K562 (cell line): ENCODE measurements around the gene RNLS. TPM values are rescaled to one million over a fixed set of nuclear protein-coding genes. Genes with fewer than 3 reads are reported as not detected.

Source experiments
- CEBPZ ChIP-seq: fragments of 150-350 bp; IDR thresholded peaks from 2 replicates; pipeline ENCODE4 v1.6.1; 2014; ENCODE audit warnings: low read depth, mild to moderate bottlenecking, low read length, borderline replicate concordance
- GMEB1 ChIP-seq: fragments of 250-450 bp; sonication (Bioruptor Pico); IDR thresholded peaks from 2 replicates; pipeline ENCODE4 v1.4.0; 2020; ENCODE audit warnings: mild to moderate bottlenecking
- RHOXF2B ChIP-seq: fragments of 250-450 bp; sonication (Bioruptor Pico); conservative IDR thresholded peaks from 2 replicates; pipeline ENCODE4 v1.5.1; 2021
- ZNF140 ChIP-seq: fragments of 250-450 bp; sonication (Bioruptor Pico); IDR thresholded peaks from 2 replicates; pipeline ENCODE4 v1.8.0; 2021; ENCODE audit warnings: moderate library complexity, mild to moderate bottlenecking, inconsistent platforms
- polyA plus RNA-seq, 8 experiments: library from polyadenylated mRNA; depleted of rRNA in 4 of 8; stranded (reverse) in 5 of 8; unstranded in 3 of 8; fragments of >200 nt; fragmentation: Nextera tagmentation in 2 of 8; fragmentation: Illumina TruSeq in 1 of 8; extraction: Ambion mirVana in 2 of 8; extraction: Trizol in 1 of 8; gene quantifications; 2 replicates each; pipeline versions ENCODE4 v1.2.1 to v1.2.3, GENCODE V29; 2011 to 2014; ENCODE audit warnings: inconsistent platforms in 1 of 8, missing spikeins in 1 of 8
- total RNA-seq, 7 experiments: library from RNA; depleted of rRNA in 6 of 7; stranded (reverse); fragments of >200 nt in 6 of 7; fragmentation: Illumina TruSeq in 2 of 7; extraction: Trizol in 2 of 7; gene quantifications; 2 replicates each; pipeline versions ENCODE4 v1.2.1 to v1.2.3, GENCODE V29; 2011 to 2021; ENCODE audit warnings: low replicate concordance in 1 of 7
- TF ChIP-seq, protein P1 (sequence below): fragments of 450-650 bp; IDR thresholded peaks from 2 replicates; pipeline ENCODE4 v1.6.1; 2017; ENCODE audit warnings: mild to moderate bottlenecking, moderate library complexity

Gene RNLS
- total and polyA plus RNA-seq, 9 of the 15 experiments (the other 6 are each of a cell fraction or from before 2014, with no cell fraction given), result 0.14 to 0.72 (median 0.41) TPM; not detected in 3

- TF ChIP-seq CEBPZ (no peak), ZNF140 (CRISPR knock-in tag) (no peak), RHOXF2B (no peak), GMEB1 (CRISPR knock-in tag) (no peak)
- TF ChIP-seq, protein P1, sequence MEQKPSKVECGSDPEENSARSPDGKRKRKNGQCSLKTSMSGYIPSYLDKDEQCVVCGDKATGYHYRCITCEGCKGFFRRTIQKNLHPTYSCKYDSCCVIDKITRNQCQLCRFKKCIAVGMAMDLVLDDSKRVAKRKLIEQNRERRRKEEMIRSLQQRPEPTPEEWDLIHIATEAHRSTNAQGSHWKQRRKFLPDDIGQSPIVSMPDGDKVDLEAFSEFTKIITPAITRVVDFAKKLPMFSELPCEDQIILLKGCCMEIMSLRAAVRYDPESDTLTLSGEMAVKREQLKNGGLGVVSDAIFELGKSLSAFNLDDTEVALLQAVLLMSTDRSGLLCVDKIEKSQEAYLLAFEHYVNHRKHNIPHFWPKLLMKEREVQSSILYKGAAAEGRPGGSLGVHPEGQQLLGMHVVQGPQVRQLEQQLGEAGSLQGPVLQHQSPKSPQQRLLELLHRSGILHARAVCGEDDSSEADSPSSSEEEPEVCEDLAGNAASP, result no peak
Observed at GRCh38 chr10:88505680-88506215, 77.4 kb downstream of the RNLS start (continued).
